IMR-90 (cell line): ENCODE results near the gene XKR3. TPM values are rescaled to one million over a fixed set of nuclear protein-coding genes. Genes with fewer than 3 reads are reported as not detected.

Experiments
- ATAC-seq: fragments of 200-7000 bp; cut with Tn5 transposase; 2 replicates; pipeline ENCODE4 v1.9.1; 2020; ENCODE audit warnings: low read depth, mild to moderate bottlenecking, moderate library complexity
- BruUV-seq: library from RNA; stranded (reverse); fragments of 400-500 nt; replicated peaks from 2 replicates; lab custom pipeline; 2021; lab: Mats Ljungman, UMichigan
- CTCF ChIA-PET: fragments of 300-600 bp; formaldehyde crosslinking; extraction: SDS; loops from one replicate; lab custom pipeline; 2021; ENCODE audit warnings: antibody characterized with exemption; lab: Yijun Ruan, JAX
- POLR2A ChIA-PET: fragments of 300-600 bp; sonication (Branson Sonifier 250); formaldehyde crosslinking; loops from one replicate; lab custom pipeline; 2022; ENCODE audit warnings: antibody characterized with exemption; ENCODE audit not compliant: unreplicated experiment; lab: Charles Lee
- DNase-seq: peaks from one replicate; pipeline ENCODE4 v3.0.0; 2013
- H2AFZ ChIP-seq: replicated peaks from 2 replicates; pipeline ENCODE3; 2013; ENCODE audit warnings: low read length, mild to moderate bottlenecking; ENCODE audit not compliant: poor library complexity
- H2AK5ac ChIP-seq: 2 replicates; pipeline ENCODE4 v1.6.1; 2013; ENCODE audit warnings: low read depth, low read length, inconsistent platforms
- H2AK9ac ChIP-seq: replicated peaks from 2 replicates; pipeline ENCODE3; 2013; ENCODE audit warnings: mild to moderate bottlenecking, low read depth, low read length, moderate library complexity; ENCODE audit not compliant: poor library complexity
- H2BK120ac ChIP-seq: 2 replicates; pipeline ENCODE4 v1.6.1; 2013; ENCODE audit warnings: low read depth, low read length, inconsistent platforms
- H2BK15ac ChIP-seq: 3 replicates; pipeline ENCODE4 v1.6.1; 2013; ENCODE audit warnings: low read depth, low read length, inconsistent platforms
- H2BK20ac ChIP-seq: 2 replicates; pipeline ENCODE4 v1.6.1; 2013; ENCODE audit warnings: low read depth, mild to moderate bottlenecking, inconsistent platforms, low read length, moderate library complexity
- H2BK5ac ChIP-seq: 2 replicates; pipeline ENCODE4 v1.6.1; 2013; ENCODE audit warnings: mild to moderate bottlenecking, low read depth, low read length, inconsistent platforms; ENCODE audit not compliant: poor library complexity, severe bottlenecking
- H3K14ac ChIP-seq: replicated peaks from 2 replicates; pipeline ENCODE4 v1.6.1; 2013; ENCODE audit warnings: low read depth, low read length, inconsistent platforms
- H3K18ac ChIP-seq: 2 replicates; pipeline ENCODE4 v1.6.1; 2013; ENCODE audit warnings: low read depth, low read length, control low read depth
- H3K23ac ChIP-seq: 2 replicates; pipeline ENCODE4 v1.6.1; 2013; ENCODE audit warnings: low read depth, low read length, inconsistent platforms
- H3K27ac ChIP-seq: 2 replicates; pipeline ENCODE4 v1.5.1; 2013; ENCODE audit warnings: mild to moderate bottlenecking, control low read depth, low read length; ENCODE audit not compliant: insufficient read depth
- H3K27me3 ChIP-seq: 2 replicates; pipeline ENCODE4 v1.6.1; 2013; ENCODE audit warnings: low read length; ENCODE audit not compliant: control insufficient read depth, insufficient read depth
- H3K36me3 ChIP-seq: 2 replicates; pipeline ENCODE4 v1.6.1; 2013; ENCODE audit warnings: low read length, mixed read lengths; ENCODE audit not compliant: control insufficient read depth, insufficient read depth
- H3K4ac ChIP-seq: 2 replicates; pipeline ENCODE4 v1.6.1; 2013; ENCODE audit warnings: low read depth, low read length, inconsistent platforms
- H3K4me1 ChIP-seq: 2 replicates; pipeline ENCODE4 v1.6.1; 2013; ENCODE audit warnings: low read length, mixed read lengths; ENCODE audit not compliant: control insufficient read depth, insufficient read depth
- H3K4me2 ChIP-seq: 2 replicates; pipeline ENCODE4 v1.6.1; 2013; ENCODE audit warnings: low read depth, mild to moderate bottlenecking, control low read depth, low read length, moderate library complexity
- H3K4me3 ChIP-seq: 2 replicates; pipeline ENCODE4 v1.5.1; 2013; ENCODE audit warnings: low read depth, mild to moderate bottlenecking, control low read depth, low read length, moderate library complexity; ENCODE audit not compliant: insufficient read depth
- H3K56ac ChIP-seq: 2 replicates; pipeline ENCODE4 v1.6.1; 2013; ENCODE audit warnings: low read length, inconsistent platforms; ENCODE audit not compliant: insufficient read depth; ENCODE audit errors: extremely low read depth
- H3K79me1 ChIP-seq, 2 experiments: 2 replicates each; pipeline ENCODE4 v1.6.1; 2013; ENCODE audit warnings: low read length in 2 of 2, inconsistent platforms in 1 of 2, low read depth in 1 of 2
- H3K9ac ChIP-seq: 2 replicates; pipeline ENCODE4 v1.6.1; 2013; ENCODE audit warnings: low read depth, low read length, control low read depth
- H3K9me1 ChIP-seq: 2 replicates; pipeline ENCODE4 v1.6.1; 2013; ENCODE audit warnings: low read length, inconsistent platforms; ENCODE audit not compliant: insufficient read depth
- H3K9me3 ChIP-seq: 2 replicates; pipeline ENCODE4 v1.6.1; 2013; ENCODE audit warnings: low read length; ENCODE audit not compliant: control insufficient read depth, insufficient read depth
- H4K20me1 ChIP-seq: 2 replicates; pipeline ENCODE4 v1.6.1; 2013; ENCODE audit warnings: low read length, inconsistent platforms; ENCODE audit not compliant: insufficient read depth
- H4K5ac ChIP-seq: 2 replicates; pipeline ENCODE4 v1.6.1; 2013; ENCODE audit warnings: mild to moderate bottlenecking, low read depth, low read length, control low read depth
- H4K8ac ChIP-seq, 2 experiments: 2 replicates each; pipeline ENCODE4 v1.6.1; 2013; ENCODE audit warnings: low read depth in 2 of 2, low read length in 2 of 2, control low read depth in 1 of 2, inconsistent platforms in 1 of 2
- H4K91ac ChIP-seq: 2 replicates; pipeline ENCODE4 v1.6.1; 2013; ENCODE audit warnings: low read depth, low read length, inconsistent platforms; ENCODE audit not compliant: insufficient read depth
- BHLHE40 ChIP-seq: fragments of 150-350 bp; IDR thresholded peaks from 2 replicates; pipeline ENCODE4 v1.6.1; 2016; ENCODE audit warnings: mild to moderate bottlenecking, low read depth, low read length
- CEBPB ChIP-seq: IDR thresholded peaks from 2 replicates; pipeline ENCODE4 v1.6.1; 2012; ENCODE audit warnings: low read depth, low read length, improper control_type of control experiment
- CTCF ChIP-seq: conservative IDR thresholded peaks from 2 replicates; pipeline ENCODE4 v1.5.1; 2012; ENCODE audit warnings: mild to moderate bottlenecking, low read depth, low read length, improper control_type of control experiment
- ELK1 ChIP-seq: fragments of 150-350 bp; IDR thresholded peaks from 2 replicates; pipeline ENCODE4 v1.6.1; 2016; ENCODE audit warnings: low read depth, mild to moderate bottlenecking, low read length, moderate library complexity, borderline replicate concordance
- MAFK ChIP-seq: IDR thresholded peaks from 2 replicates; pipeline ENCODE4 v1.6.1; 2012; ENCODE audit warnings: low read depth, low read length, improper control_type of control experiment
- MXI1 ChIP-seq: IDR thresholded peaks from 2 replicates; pipeline ENCODE4 v1.6.1; 2012; ENCODE audit warnings: low read depth, mild to moderate bottlenecking, low read length, moderate library complexity, borderline replicate concordance
- NFE2L2 ChIP-seq: fragments of 150-350 bp; IDR thresholded peaks from 2 replicates; pipeline ENCODE4 v1.6.1; 2016; ENCODE audit warnings: low read depth, mild to moderate bottlenecking, low read length
- POLR2A ChIP-seq: IDR thresholded peaks from 2 replicates; pipeline ENCODE4 v1.6.1; 2012; ENCODE audit warnings: mild to moderate bottlenecking, low read depth, low read length
- RAD21 ChIP-seq: IDR thresholded peaks from 2 replicates; pipeline ENCODE4 v1.6.1; 2012; ENCODE audit warnings: low read length, improper control_type of control experiment
- RCOR1 ChIP-seq: IDR thresholded peaks from 2 replicates; pipeline ENCODE4 v1.6.1; 2012; ENCODE audit warnings: mild to moderate bottlenecking, low read length, improper control_type of control experiment; ENCODE audit not compliant: insufficient replicate concordance
- SMC3 ChIP-seq: fragments of 150-350 bp; IDR thresholded peaks from 2 replicates; pipeline ENCODE4 v1.6.1; 2016; ENCODE audit warnings: low read depth, mild to moderate bottlenecking, antibody characterized with exemption, low read length, moderate library complexity
- USF2 ChIP-seq: fragments of 150-350 bp; IDR thresholded peaks from 2 replicates; pipeline ENCODE4 v1.6.1; 2017; ENCODE audit warnings: mild to moderate bottlenecking, antibody characterized with exemption, low read length, low read depth
- WGBS, 2 experiments: methylation state at CpG; one replicate each; pipeline versions ENCODE4 v1.1.5 to v1.1.7; 2013; ENCODE audit warnings: missing lambda C conversion rate in 2 of 2; ENCODE audit not compliant: insufficient read length in 1 of 2; ENCODE audit errors: extremely low coverage in 2 of 2; 5-methylcytosine and 5-hydroxymethylcytosine counted together
- dilution Hi-C: fragments of 300-500 bp; cut with HindIII; formaldehyde crosslinking; loops from one replicate; pipeline ENCODE4 v1.14.3; 2018; ENCODE audit warnings: low sequenced_read_pairs; ENCODE audit not compliant: unreplicated experiment
- in situ Hi-C: fragments of 300-500 bp; cut with MboI; formaldehyde crosslinking; loops from 3 replicates; pipeline ENCODE4 v1.14.3; 2019; ENCODE audit warnings: low sequenced_read_pairs, inconsistent platforms, mixed read lengths
- intact Hi-C: fragments of 100-400 bp; cut with micrococcal nuclease; formaldehyde crosslinking; loops from 2 replicates; pipeline ENCODE4 v1.10.0; 2022
- polyA plus RNA-seq, 3 experiments: library from polyadenylated mRNA; depleted of rRNA; stranded (reverse); fragments of >200 nt; gene quantifications; 2 replicates each; pipeline ENCODE4 v1.2.3, GENCODE V29; 2012; ENCODE audit warnings: low replicate concordance in 1 of 3
- total RNA-seq: library from RNA; depleted of rRNA; stranded (reverse); fragments of >200 nt; gene quantifications from 2 replicates; pipeline ENCODE4 v1.2.3, GENCODE V29; 2012

The XKR3 gene
- total and polyA plus RNA-seq, 2 of the 4 experiments (the other 2 are of a cell fraction), result not detected

- Histone ChIP-seq H3K27me3 (no peaks in the 10 kb centered on the region), H3K56ac (no peak overlapping the region), H3K4me3 (no peak overlapping the region), H2BK5ac (no peak overlapping the region), H2AK5ac (no peak overlapping the region), H3K14ac (no peak overlapping the region), H4K20me1 (no peaks in the 10 kb centered on the region), H3K4ac (no peak overlapping the region), H2AFZ (no peak overlapping the region), H4K5ac (no peak overlapping the region), H3K9ac (no peak overlapping the region), H3K79me1 (no peaks in the 10 kb centered on the region), H4K8ac (no peak overlapping the region), H2AK9ac (no peak overlapping the region), H3K4me1 (no peaks in the 10 kb centered on the region), H2BK120ac (no peak overlapping the region), H3K9me1 (no peaks in the 10 kb centered on the region), H3K9me3 (peaks cover 23% of the 10 kb centered on the region), H3K27ac (no peak overlapping the region), H4K91ac (no peak overlapping the region), H3K18ac (no peak overlapping the region), H3K23ac (no peak overlapping the region), H2BK20ac (no peak overlapping the region), H3K36me3 (no peaks in the 10 kb centered on the region), H2BK15ac (no peak overlapping the region), H3K4me2 (no peak overlapping the region)
- no TSS peak for BruUV-seq
- ATAC-seq, result no peak
- intact Hi-C loops, result no loop called here
- dilution Hi-C loops, result no loop called here
- POLR2A ChIA-PET, result no interaction called here
- in situ Hi-C loops, result no loop called here
- TF ChIP-seq RAD21 (no peak), SMC3 (no peak), NFE2L2 (no peak), ELK1 (no peak), CEBPB (no peak), MXI1 (no peak), USF2 (no peak), MAFK (no peak), RCOR1 (no peak), CTCF (no peak), BHLHE40 (no peak), POLR2A (no peak)
- CTCF ChIA-PET, result no interaction called here
- WGBS, 2 experiments, result no CpG with 5 or more reads among the region's 2 CpGs
- no peak for DNase-seq
Measured at GRCh38 chr22:16781764-16782329, 43.4 kb downstream of the XKR3 start.
